CD14-positive monocyte (primary cell): ENCODE results near the gene LRRC4. TPM values are rescaled to one million over a fixed set of nuclear protein-coding genes. Genes with fewer than 3 reads are reported as not detected.

Experiments used
- DNase-seq, 3 donors: peaks; one replicate each; pipeline ENCODE4 v3.0.0-alpha.2; 2011 to 2022
- H2AFZ ChIP-seq: 2 replicates; pipeline ENCODE4 v1.6.0; 2012; ENCODE audit warnings: mild to moderate bottlenecking, low read depth, low read length, inconsistent platforms; ENCODE audit not compliant: insufficient read depth, poor library complexity, severe bottlenecking
- H3K27ac ChIP-seq, 2 donors: 1 replicate in 1 of 2; 2 replicates in 1 of 2; pipeline ENCODE4 v1.5.1; 2012 to 2013; ENCODE audit warnings: low read length in 2 of 2, control low read depth in 1 of 2, inconsistent platforms in 1 of 2, low read depth in 1 of 2, mild to moderate bottlenecking in 1 of 2
- H3K27me3 ChIP-seq, 2 donors: one replicate each; pipeline versions ENCODE4 v1.6.0 to v1.6.1; 2011 to 2013; ENCODE audit warnings: low read length in 2 of 2; ENCODE audit not compliant: control insufficient read depth in 2 of 2, insufficient read depth in 2 of 2
- H3K36me3 ChIP-seq, 2 donors: replicated peaks in 1 of 2; 1 replicate in 1 of 2; 2 replicates in 1 of 2; pipeline versions ENCODE4 v1.5.1 to v1.6.1; 2012 to 2013; ENCODE audit warnings: low read length in 2 of 2, control low read depth in 1 of 2, inconsistent platforms in 1 of 2, mild to moderate bottlenecking in 1 of 2; ENCODE audit not compliant: insufficient read depth in 2 of 2, control insufficient read depth in 1 of 2
- H3K4me1 ChIP-seq, 2 donors: 1 replicate in 1 of 2; 2 replicates in 1 of 2; pipeline versions ENCODE4 v1.5.1 to v1.6.1; 2012 to 2013; ENCODE audit warnings: low read length in 2 of 2, control low read depth in 1 of 2, inconsistent platforms in 1 of 2, mild to moderate bottlenecking in 1 of 2, moderate library complexity in 1 of 2; ENCODE audit not compliant: insufficient read depth in 2 of 2, control insufficient read depth in 1 of 2
- H3K4me2 ChIP-seq: replicated peaks from 2 replicates; pipeline ENCODE3; 2012; ENCODE audit warnings: low read length, moderate library complexity, mild to moderate bottlenecking; ENCODE audit not compliant: poor library complexity, severe bottlenecking; ENCODE audit errors: extremely low read depth
- H3K4me3 ChIP-seq, 3 experiments: fragments of 200-600 bp in 1 of 3; sonication (generic) in 1 of 3; replicated peaks in 1 of 3; 1 replicate in 2 of 3; 2 replicates in 1 of 3; pipeline ENCODE4 v1.5.1; 2011 to 2013; ENCODE audit warnings: low read length in 3 of 3, mild to moderate bottlenecking in 3 of 3, control low read depth in 2 of 3, low read depth in 2 of 3, inconsistent platforms in 1 of 3, moderate library complexity in 1 of 3
- H3K79me2 ChIP-seq: 2 replicates; pipeline ENCODE4 v1.6.0; 2012; ENCODE audit warnings: mild to moderate bottlenecking, control low read depth, inconsistent platforms, low read length, moderate library complexity; ENCODE audit not compliant: insufficient read depth
- H3K9ac ChIP-seq: 2 replicates; pipeline ENCODE4 v1.6.0; 2017; ENCODE audit warnings: low read length, mild to moderate bottlenecking; ENCODE audit not compliant: insufficient read depth, poor library complexity, severe bottlenecking
- H3K9me3 ChIP-seq, 2 donors: replicated peaks in 1 of 2; 1 replicate in 1 of 2; 2 replicates in 1 of 2; pipeline versions ENCODE4 v1.5.1 to v1.6.1; 2012 to 2013; ENCODE audit warnings: low read length in 2 of 2, control low read depth in 1 of 2; ENCODE audit not compliant: control insufficient read depth in 1 of 2, insufficient read depth in 1 of 2
- H4K20me1 ChIP-seq: 2 replicates; pipeline ENCODE4 v1.6.0; 2012; ENCODE audit warnings: mild to moderate bottlenecking, low read length, control low read depth, moderate library complexity; ENCODE audit not compliant: insufficient read depth
- H3K27ac Mint-ChIP-seq, 7 donors: one replicate each; pipeline ENCODE4 v1.8.0; 2020; ENCODE audit warnings: mild to moderate bottlenecking in 7 of 7, mixed read lengths in 7 of 7, moderate library complexity in 6 of 7, inconsistent platforms in 2 of 7
- H3K27me3 Mint-ChIP-seq, 3 donors: one replicate each; pipeline ENCODE4 v1.8.0; 2021 to 2022; ENCODE audit warnings: low read depth in 3 of 3, mild to moderate bottlenecking in 3 of 3, mixed read lengths in 3 of 3, moderate library complexity in 3 of 3, inconsistent platforms in 1 of 3
- H3K36me3 Mint-ChIP-seq, 2 donors: one replicate each; pipeline ENCODE4 v1.8.0; 2020; ENCODE audit warnings: mixed read lengths in 2 of 2, inconsistent platforms in 1 of 2, mild to moderate bottlenecking in 1 of 2
- H3K4me1 Mint-ChIP-seq: one replicate; pipeline ENCODE4 v1.8.0; 2020; ENCODE audit warnings: mild to moderate bottlenecking, mixed read lengths
- H3K4me3 Mint-ChIP-seq, 2 donors: one replicate each; pipeline ENCODE4 v1.8.0; 2020; ENCODE audit warnings: mild to moderate bottlenecking in 2 of 2, mixed read lengths in 2 of 2, moderate library complexity in 1 of 2
- H3K9me3 Mint-ChIP-seq, 7 donors: one replicate each; pipeline ENCODE4 v1.8.0; 2020 to 2022; ENCODE audit warnings: mixed read lengths in 7 of 7, mild to moderate bottlenecking in 6 of 7, moderate library complexity in 6 of 7, inconsistent platforms in 2 of 7
- WGBS: methylation state at CpG from one replicate; pipeline ENCODE4 v1.1.5; 2013; ENCODE audit warnings: missing lambda C conversion rate; ENCODE audit not compliant: insufficient coverage; 5-methylcytosine and 5-hydroxymethylcytosine counted together
- intact Hi-C, 2 donors: fragments of 100-400 bp; cut with micrococcal nuclease; formaldehyde crosslinking; loops; one replicate each; pipeline versions ENCODE4 v1.15.0 to v1.15.1; 2023
- polyA plus RNA-seq, 3 donors: library from polyadenylated mRNA; depleted of rRNA in 1 of 3; unstranded in 2 of 3; stranded (reverse) in 1 of 3; fragments of 300-500 nt in 2 of 3; fragments of >200 nt in 1 of 3; fragmentation: Illumina TruSeq in 2 of 3; gene quantifications; 1 replicate in 2 of 3; 2 replicates in 1 of 3; pipeline ENCODE4 v1.2.3, GENCODE V29; 2012 to 2021
- TF ChIP-seq, protein P1 (sequence below): fragments of 200-600 bp; IDR thresholded peaks from one replicate; pipeline ENCODE4 v1.8.0; 2022; ENCODE audit warnings: antibody characterized with exemption, mild to moderate bottlenecking

Gene LRRC4
- polyA plus RNA-seq, 3 donors, result 0.12 to 3.3 (median 0.91) TPM

DNA sequence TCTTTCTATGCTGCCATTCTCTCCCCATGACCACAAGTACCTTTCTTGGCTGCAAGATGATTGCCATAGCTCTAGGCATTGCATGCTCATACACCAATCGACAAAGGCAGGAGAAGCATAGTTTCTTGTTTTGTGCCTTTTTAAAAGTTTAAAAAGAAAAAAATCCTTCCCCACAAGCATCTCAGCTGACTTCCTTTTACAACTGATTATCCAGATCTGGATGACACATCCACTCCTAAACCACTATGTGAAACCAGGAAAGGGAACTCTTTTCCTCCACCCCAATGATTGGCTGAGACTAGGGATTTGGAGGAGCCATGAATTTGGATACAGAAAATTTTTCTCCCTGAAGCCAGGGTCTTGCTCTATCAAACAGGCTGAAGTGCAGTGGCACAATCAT is 14.5 kb upstream of the LRRC4 start:
- WGBS, result no CpG with 5 or more reads among the region's 1 CpG
- peaks cover 26 to 32% of the 10 kb centered on the region in 2 donors for H3K36me3 Mint-ChIP-seq
- H3K27ac Mint-ChIP-seq, result no peak overlapping the region
- peaks cover 19% of the 10 kb centered on the region for H3K4me1 Mint-ChIP-seq
- Histone ChIP-seq H3K27ac (no peak overlapping the region), H3K4me3 (no peak overlapping the region), H4K20me1 (peaks cover 37% of the 10 kb centered on the region), H3K27me3 (no peaks in the 10 kb centered on the region), H3K4me2 (no peak overlapping the region), H3K9me3 (no peaks in the 10 kb centered on the region), H3K4me1 (peaks cover 12 to 20% of the 10 kb centered on the region in 2 donors), H3K36me3 (peaks cover 13 to 54% of the 10 kb centered on the region in 2 donors), H3K9ac (no peak overlapping the region), H2AFZ (no peak overlapping the region), H3K79me2 (no peaks in the 10 kb centered on the region)
- no peaks in the 10 kb centered on the region for H3K27me3 Mint-ChIP-seq
- TF ChIP-seq, protein P1, sequence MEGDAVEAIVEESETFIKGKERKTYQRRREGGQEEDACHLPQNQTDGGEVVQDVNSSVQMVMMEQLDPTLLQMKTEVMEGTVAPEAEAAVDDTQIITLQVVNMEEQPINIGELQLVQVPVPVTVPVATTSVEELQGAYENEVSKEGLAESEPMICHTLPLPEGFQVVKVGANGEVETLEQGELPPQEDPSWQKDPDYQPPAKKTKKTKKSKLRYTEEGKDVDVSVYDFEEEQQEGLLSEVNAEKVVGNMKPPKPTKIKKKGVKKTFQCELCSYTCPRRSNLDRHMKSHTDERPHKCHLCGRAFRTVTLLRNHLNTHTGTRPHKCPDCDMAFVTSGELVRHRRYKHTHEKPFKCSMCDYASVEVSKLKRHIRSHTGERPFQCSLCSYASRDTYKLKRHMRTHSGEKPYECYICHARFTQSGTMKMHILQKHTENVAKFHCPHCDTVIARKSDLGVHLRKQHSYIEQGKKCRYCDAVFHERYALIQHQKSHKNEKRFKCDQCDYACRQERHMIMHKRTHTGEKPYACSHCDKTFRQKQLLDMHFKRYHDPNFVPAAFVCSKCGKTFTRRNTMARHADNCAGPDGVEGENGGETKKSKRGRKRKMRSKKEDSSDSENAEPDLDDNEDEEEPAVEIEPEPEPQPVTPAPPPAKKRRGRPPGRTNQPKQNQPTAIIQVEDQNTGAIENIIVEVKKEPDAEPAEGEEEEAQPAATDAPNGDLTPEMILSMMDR, result no peak
- intact Hi-C loops, result no loop called here
- H3K9me3 Mint-ChIP-seq, result peaks cover 0 to 1% (median 0%) of the 10 kb centered on the region in 7 donors
- H3K4me3 Mint-ChIP-seq, result no peak overlapping the region
- no peak for DNase-seq

DNA sequence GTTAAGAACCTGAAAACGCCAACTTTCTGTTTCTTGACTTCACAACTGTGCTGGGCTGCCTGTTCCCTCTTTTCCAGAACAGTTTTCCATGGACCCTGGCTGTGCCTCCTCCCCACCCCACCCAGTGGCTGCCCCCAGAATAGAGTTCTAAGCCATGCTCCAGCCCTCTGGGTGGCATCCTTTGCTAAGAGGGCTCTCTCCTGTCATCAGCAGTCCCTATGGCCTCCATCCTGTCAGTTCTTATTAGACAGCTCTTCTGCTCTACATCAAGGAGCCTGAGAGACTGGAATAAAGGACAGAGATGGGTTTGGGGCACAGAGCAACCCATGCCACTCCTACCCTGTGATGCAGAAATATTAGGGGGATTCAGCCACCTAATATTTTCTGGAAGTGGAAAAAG is 13.9 kb upstream of the LRRC4 start:
- peaks cover 12 to 20% of the 10 kb centered on the region in 2 donors for H3K4me1 ChIP-seq
- H3K36me3 ChIP-seq, result peaks cover 13 to 48% of the 10 kb centered on the region in 2 donors
- no peak for DNase-seq
- H3K27me3 Mint-ChIP-seq, result no peaks in the 10 kb centered on the region
- H3K36me3 Mint-ChIP-seq, result peaks cover 24 to 29% of the 10 kb centered on the region in 2 donors
- H3K9ac ChIP-seq, result no peak overlapping the region
- H3K4me3 ChIP-seq, result no peak overlapping the region
- H3K27ac ChIP-seq, result no peak overlapping the region
- H3K27ac Mint-ChIP-seq, result peak overlapping the region in 1 of 7 donors; percentile 35
- no peak overlapping the region for H2AFZ ChIP-seq
- no peaks in the 10 kb centered on the region for H3K79me2 ChIP-seq
- H3K4me3 Mint-ChIP-seq, result no peak overlapping the region
- peaks cover 0 to 1% (median 0%) of the 10 kb centered on the region in 7 donors for H3K9me3 Mint-ChIP-seq
- H3K27me3 ChIP-seq, result no peaks in the 10 kb centered on the region
- H3K4me1 Mint-ChIP-seq, result peaks cover 21% of the 10 kb centered on the region
- peaks cover 42% of the 10 kb centered on the region for H4K20me1 ChIP-seq
- H3K9me3 ChIP-seq, result no peaks in the 10 kb centered on the region
- 100% methylated on average over 1 of the region's 1 CpG for WGBS
- intact Hi-C loops, result no loop called here
- no peak overlapping the region for H3K4me2 ChIP-seq
- TF ChIP-seq, protein P1, result no peak
